Dermis blood vessel endothelial cell (primary cell): ENCODE measurements around the gene TNIK. TPM values are rescaled to one million over a fixed set of nuclear protein-coding genes. Genes with fewer than 3 reads are reported as not detected.
"Not testable (repeated sequence)": the region's sequence is repeated elsewhere in the genome, so short reads cannot be mapped to it uniquely, and the experiment has no call there.

Experiments
- DNase-seq: peaks from one replicate; pipeline ENCODE4 v3.0.0; 2010
- total RNA-seq: library from RNA; depleted of rRNA; stranded (reverse); fragments of >200 nt; gene quantifications from 2 replicates; pipeline ENCODE4 v1.2.3, GENCODE V29; 2014

Gene TNIK
- total RNA-seq, 1 donor from 2014 or later = 8.2 TPM

GRCh38 chr3:171306631-171307030 is 153.6 kb downstream of the TNIK start:
- peak; percentile 92 for DNase-seq

DNA sequence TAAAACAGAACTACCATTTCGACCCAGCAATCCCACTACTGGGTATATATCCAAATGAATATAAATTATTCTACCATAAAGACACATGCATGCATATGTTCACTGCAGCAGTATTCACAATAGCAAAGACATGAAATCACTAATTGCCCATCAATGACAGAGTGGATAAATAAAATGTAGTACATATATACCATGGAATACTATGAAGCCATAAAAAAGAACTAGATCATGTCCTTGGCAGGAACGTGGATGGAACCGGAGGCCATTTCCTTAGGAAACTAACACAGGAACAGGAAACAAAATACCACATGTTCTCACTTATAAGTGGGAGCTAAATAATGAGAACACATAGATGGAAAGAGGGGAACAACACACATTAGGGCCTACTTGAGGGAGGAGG is 154.4 kb downstream of the TNIK start:
- not testable (repeated sequence) for DNase-seq

- DNase-seq = not testable (repeated sequence)
These were observed 155.7 kb downstream of the TNIK start for GRCh38 chr3:171304498-171304897.

DNA sequence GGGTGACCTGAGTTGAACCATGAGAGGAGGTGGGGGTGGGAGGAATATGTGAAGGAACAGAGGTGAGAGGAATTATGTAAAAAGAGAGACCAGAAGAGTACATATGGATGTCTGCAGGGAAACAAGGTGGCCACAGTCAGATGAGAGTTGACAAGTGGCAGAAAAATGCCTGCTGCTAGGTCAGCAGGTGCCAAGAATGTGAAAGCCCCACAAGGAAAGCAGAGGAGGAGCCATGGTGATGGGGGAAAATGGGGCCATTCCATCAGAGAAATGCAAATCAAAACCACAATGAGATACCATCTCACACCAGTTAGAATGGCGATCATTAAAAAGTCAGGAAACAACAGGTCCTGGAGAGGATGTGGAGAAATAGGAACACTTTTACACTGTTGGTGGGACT is 156.2 kb downstream of the TNIK start:
- DNase-seq = not testable (repeated sequence)

DNA sequence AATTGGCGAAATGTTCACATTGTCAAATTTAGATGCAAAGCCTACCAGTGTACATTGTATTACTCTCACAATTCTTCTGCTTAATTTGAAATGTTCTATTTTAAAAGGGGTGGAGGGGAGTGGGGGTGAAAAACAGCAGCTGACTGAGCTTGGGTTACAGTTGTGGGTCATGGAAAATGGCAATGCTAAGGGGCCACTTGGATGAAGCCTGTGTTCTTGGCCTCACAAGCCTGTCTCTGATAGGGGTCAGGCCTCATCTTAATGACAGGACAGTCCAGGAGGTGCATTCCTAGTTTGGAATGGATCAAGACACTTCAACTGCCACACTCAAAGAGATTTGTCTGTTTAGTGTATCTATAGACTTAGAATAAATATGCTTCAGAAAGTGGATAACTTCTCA is 158.2 kb downstream of the TNIK start:
- DNase-seq = no peak

- DNase-seq = no peak
These were observed 159.2 kb downstream of the TNIK start for GRCh38 chr3:171301002-171301401.

- no peak for DNase-seq
These were observed 162.3 kb downstream of the TNIK start for GRCh38 chr3:171297951-171298350.

DNA sequence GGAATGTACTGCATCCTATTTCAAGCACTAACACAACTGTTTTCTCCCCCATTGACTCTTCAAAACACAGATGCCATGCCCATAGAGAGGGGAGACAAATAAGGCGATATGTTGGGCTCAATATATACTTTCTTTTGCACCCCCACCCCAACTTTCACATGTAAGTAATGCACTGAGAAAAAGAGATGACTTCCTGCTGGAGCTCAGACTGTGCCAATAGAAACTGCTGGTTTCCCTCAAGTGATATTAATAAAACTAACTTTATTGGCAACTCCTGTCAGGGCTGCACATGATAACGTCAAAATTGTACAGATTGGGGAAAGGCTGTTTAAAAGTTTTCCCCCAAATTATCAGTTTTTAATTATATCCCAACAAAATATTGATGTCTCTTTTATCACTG is 163.0 kb downstream of the TNIK start:
- no peak for DNase-seq

DNA sequence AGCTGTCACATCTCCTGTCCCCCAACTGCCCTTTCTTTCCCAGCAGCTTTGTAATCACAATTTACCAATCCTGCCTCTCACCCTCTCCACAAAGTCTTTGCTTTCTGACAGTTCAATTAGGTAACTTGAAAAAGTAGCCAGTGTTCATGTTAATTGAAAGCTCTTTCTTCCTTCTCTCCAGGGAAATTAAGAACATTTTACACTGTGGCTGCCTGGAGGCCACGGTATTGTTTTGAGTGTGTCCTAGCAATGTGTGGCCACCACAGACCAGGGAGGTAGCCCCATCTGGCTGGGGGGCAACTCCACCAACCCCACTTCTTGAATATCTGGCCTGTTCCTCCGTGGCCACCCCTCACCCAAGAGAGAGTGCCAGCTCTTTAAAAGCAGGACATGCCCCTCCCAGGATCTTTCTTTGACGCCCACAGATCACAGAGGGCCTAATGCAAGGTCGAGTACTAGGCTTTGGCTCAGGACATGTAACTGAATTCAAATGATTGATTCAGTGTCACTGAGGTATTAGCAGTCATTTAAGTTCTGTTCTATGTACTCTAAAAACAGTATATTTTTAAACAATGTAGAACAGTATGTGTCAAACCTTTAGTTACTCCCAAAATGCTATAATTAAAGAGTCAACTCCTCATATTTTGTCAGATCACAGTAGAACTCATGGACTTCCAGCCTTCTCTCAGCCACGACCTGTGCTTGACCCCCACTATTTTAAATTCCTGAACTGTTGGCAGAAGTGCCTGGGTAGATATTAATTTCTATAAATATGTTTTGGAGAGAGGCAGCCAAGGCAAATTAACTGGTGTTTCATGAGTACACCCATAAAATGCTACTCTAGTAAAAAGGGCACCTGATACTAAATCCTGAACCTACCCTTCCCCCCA is 164.5 kb downstream of the TNIK start:
- DNase-seq = no peak

DNA sequence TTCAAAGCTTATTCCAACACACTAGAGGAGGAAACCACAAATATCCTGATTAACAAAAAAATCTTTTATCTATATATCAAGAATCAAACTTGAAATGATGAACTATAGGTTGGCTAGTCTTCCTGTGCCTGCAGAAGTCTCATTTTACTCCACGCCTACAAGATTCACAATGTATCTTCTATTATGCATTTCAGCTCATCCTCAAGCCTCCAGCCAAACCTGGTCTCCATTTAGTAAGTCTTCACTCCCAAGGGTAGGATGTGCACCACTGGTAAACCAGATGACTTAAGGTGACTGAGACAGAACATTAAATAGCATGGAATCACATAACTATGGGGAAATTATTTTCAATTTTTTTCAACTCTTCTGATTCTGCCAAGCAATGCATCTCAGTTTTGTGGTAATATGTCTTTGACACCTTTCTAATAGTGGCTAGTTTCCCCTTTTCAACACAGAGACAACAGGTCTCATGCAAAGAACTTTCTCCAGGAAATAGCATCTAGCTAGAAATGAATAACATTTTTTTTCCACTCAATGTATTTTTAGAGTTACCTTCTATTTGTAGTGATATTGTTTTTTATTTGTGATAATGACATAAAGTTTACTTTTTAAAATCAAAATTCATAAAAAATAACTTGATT is 166.9 kb downstream of the TNIK start:
- no peak for DNase-seq

GRCh38 chr3:171290680-171291079 is 169.5 kb downstream of the TNIK start:
- peak; percentile 27 for DNase-seq

DNA sequence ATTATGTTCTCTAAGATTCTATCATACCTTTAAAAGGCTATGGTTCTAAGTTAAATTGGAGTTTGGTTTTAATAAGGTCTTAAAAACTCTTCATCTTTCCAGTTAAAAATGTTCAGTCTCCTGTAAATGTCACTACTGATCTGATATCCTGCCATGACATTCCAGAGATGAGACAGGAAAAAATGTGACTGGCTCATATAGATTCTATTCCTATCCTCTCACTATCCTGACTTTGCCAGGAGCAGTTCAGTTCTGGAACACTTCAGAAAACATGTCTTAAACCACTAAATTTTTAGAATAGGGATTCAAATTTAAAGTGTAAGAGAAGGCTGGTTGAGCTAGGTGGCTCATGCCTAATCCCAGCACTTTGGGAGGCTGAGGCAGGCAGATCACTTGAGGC is 170.9 kb downstream of the TNIK start:
- DNase-seq = no peak

GRCh38 chr3:171287761-171288160 is 172.4 kb downstream of the TNIK start:
- not testable (repeated sequence) for DNase-seq

DNA sequence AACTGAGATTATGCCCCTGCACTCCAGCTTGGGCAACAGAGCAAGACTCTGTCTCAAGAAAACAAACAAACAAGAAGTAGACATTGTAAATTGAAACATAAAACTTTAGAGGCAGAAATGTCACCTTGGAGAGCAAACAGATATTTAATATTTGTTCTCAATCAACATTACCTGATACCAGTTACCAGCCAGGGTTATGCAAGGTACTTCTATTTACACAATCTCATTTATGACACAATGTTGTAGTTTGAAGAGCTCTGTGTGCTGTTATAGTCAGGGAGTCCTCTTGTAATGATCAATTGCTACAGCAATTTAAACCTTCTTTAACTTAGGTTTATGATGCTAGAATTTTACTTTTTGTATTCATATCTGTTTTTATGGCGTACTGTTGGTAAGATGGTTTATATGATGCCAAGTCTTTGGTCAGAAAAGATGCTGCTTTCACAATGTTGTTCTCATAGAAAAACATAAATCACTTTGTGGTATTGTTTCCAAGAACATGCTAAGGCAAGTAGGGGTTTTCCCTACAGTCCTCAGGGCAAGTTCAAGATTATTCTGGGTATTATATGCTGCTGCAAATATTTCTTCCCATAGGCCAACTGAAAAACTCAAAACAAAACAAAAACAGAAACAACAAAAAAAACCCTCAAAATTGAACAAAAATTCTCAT is 173.5 kb downstream of the TNIK start:
- peak; percentile 34 for DNase-seq

GRCh38 chr3:171285287-171285686 is 174.9 kb downstream of the TNIK start:
- DNase-seq = peak; percentile 41

- peak; percentile 91 for DNase-seq
These were observed 175.7 kb downstream of the TNIK start for GRCh38 chr3:171284308-171285075.

DNA sequence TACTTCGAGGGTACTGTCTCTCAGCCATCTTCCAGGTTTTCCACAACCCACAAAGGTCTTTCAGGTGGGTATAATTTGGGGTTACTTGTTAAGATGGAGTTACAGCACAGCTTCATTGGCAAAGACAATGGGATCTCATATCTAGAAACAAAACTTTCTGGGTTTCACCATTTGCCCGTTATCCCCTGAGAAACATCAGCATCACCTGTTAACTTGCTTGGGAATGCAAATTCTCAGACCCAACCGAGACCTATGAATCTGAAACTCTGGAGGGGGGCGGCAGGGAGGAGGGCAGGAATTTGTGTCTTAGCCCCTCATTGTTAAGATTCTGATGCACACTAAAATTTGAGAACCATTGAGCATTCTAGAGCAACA is 176.4 kb downstream of the TNIK start:
- no peak for DNase-seq

DNA sequence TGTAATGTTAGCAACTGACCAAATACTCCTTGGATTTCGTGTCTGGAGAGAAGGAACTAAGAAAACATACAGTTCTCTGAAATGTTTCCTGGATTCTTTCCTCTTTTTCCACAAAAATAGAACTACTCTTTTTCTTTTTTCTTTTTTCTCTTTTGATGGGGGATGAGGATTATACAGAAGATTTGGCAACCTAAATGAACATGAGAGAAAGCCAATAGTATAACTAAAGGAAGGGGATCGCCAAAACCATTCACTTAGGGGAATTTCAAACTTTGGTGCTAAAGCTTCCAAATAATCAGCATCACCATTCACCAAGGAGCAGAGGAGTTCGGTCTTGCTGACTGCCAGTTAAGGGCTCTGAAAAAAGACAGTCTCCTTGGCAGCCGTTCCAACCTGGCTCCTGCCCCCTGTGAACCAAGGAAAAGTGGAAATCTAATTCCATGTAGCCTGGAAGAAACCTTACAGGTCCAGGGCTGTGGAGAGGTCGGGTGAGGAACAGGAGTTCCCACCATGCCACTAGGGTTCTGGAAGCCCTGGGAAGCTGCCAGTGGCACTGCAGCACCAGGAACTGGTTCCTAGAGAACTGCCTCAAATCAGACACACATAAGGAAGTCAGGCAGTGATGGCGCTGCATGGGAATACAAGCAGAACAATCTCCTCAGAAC is 176.9 kb downstream of the TNIK start:
- DNase-seq = peak; percentile 30

DNA sequence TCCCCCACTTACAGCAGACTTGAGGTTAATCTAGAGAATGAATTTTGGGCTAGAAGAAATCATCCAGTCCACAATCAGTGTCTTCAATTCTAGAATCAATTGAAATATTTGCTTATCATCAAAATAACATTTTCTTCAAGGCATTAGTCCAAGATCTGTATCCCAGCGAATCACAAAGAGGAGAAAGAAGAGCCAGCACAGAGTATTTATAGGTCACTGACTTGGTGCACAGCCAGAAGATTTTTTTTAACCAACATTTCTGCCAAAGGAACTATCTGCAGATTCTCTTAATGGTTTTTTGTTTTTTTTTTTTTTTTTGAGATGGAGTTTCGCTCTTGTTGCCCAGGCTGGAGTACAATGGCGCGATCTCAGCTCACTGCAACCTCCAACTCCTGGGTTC is 178.2 kb downstream of the TNIK start:
- DNase-seq = peak; percentile 54

DNA sequence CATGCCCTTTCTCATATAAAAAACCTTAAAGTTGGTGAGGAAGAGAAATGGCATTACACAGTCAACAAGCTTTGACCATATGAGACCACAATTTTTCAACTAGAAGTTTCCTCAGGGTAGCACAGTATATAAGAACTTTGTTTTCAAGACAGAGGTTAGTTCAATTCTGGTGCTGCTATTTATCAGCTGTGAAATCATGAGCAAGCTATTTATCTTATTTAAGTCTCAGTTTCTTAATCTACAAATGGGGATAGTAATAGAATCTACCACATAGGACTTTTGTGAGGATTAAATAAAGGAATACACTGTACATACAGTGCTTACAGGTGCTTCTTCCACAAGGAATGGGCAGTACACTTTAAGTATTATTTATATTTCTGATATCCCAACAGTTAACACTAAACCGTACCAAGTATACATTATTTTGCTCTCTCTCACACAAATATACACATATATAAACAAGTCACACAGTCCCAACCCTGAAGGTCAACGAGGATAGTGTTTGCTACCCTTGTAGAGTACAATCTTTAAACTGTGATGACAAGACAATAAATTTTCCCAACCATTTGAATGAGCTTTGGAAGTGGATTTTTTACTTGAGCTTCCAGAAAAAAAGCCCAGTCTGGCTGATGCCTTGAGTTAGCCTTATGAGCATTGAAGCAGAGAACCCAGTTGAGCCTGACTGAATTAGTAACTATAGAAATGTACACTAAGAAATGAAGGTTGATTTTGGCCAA is 178.8 kb downstream of the TNIK start:
- DNase-seq = no peak

DNA sequence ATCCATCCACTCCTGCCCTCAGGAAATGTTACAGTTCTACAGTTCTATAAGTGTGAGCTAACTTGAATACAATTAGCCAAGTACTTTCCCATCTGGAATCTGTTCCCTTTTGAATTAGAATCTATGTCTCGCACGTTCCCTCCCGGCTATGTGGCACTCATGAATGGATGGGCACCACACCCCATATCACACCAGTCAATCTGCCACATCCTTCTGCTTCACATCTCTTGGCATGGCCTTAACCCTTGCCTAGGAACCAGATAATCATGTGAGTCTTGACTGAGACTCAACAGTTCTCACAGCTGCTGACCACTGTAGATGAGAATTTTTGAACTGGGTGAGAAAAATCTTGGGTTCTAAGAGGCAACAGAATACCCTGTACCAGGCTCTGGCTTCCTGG is 180.2 kb downstream of the TNIK start:
- no peak for DNase-seq

- DNase-seq = no peak
These were observed 182.0 kb downstream of the TNIK start for GRCh38 chr3:171278299-171278590.
